WTC11 (cell line): Measurements from ENCODE around the gene ENC1. TPM values are rescaled to one million over a fixed set of nuclear protein-coding genes. Genes with fewer than 3 reads are reported as not detected.

Experiments used
- ATAC-seq: fragments of 200-7000 bp; cut with Tn5 transposase; 2 replicates; pipeline ENCODE4 v1.10.0; 2021; ENCODE audit warnings: mild to moderate bottlenecking, moderate library complexity
- CTCF ChIA-PET: fragments of 300-600 bp; sonication (Branson Sonifier 250); formaldehyde crosslinking; loops from one replicate; lab custom pipeline; 2021; ENCODE audit warnings: antibody characterized with exemption; lab: Charles Lee
- POLR2A ChIA-PET: fragments of 350-600 bp; sonication (Branson Sonifier 250); formaldehyde crosslinking; loops from one replicate; lab custom pipeline; 2021; ENCODE audit warnings: antibody characterized with exemption; lab: Charles Lee
- DNase-seq: peaks from one replicate; pipeline ENCODE4 v3.0.0; 2021; ENCODE audit warnings: low spot score
- H3K27ac Mint-ChIP-seq: 2 replicates; pipeline ENCODE4 v1.8.0; 2021; ENCODE audit warnings: mixed read lengths
- H3K27me3 Mint-ChIP-seq: 2 replicates; pipeline ENCODE4 v1.8.0; 2021; ENCODE audit warnings: low read depth, mild to moderate bottlenecking, moderate library complexity, mixed read lengths
- H3K36me3 Mint-ChIP-seq: 2 replicates; pipeline ENCODE4 v1.8.0; 2021; ENCODE audit warnings: mixed read lengths
- H3K4me1 Mint-ChIP-seq: 2 replicates; pipeline ENCODE4 v1.8.0; 2022; ENCODE audit warnings: mixed read lengths
- H3K4me3 Mint-ChIP-seq: 2 replicates; pipeline ENCODE4 v1.8.0; 2021; ENCODE audit warnings: mild to moderate bottlenecking, moderate library complexity, mixed read lengths
- H3K9me3 Mint-ChIP-seq: 2 replicates; pipeline ENCODE4 v1.8.0; 2021; ENCODE audit warnings: mixed read lengths
- CREB1 ChIP-seq: sonication (generic); formaldehyde crosslinking; IDR thresholded peaks from 2 replicates; pipeline ENCODE4 v1.8.0; 2023; ENCODE audit warnings: mild to moderate bottlenecking, missing genetic modification reagents
- ELF4 ChIP-seq: sonication (generic); formaldehyde crosslinking; IDR thresholded peaks from 2 replicates; pipeline ENCODE4 v1.8.1; 2022; ENCODE audit warnings: low read depth, mild to moderate bottlenecking, moderate library complexity, missing genetic modification reagents
- FOXK1 ChIP-seq: sonication (generic); formaldehyde crosslinking; IDR thresholded peaks from 2 replicates; pipeline ENCODE4 v1.8.0; 2022; ENCODE audit warnings: mild to moderate bottlenecking, moderate library complexity, missing genetic modification reagents
- JUN ChIP-seq: sonication (generic); formaldehyde crosslinking; IDR thresholded peaks from 2 replicates; pipeline ENCODE4 v1.8.0; 2023; ENCODE audit warnings: mild to moderate bottlenecking, missing genetic modification reagents
- MYBL2 ChIP-seq: sonication (generic); formaldehyde crosslinking; IDR thresholded peaks from 2 replicates; pipeline ENCODE4 v1.8.1; 2023; ENCODE audit warnings: mild to moderate bottlenecking, moderate library complexity, missing genetic modification reagents
- NR1H2 ChIP-seq: sonication (generic); formaldehyde crosslinking; IDR thresholded peaks from 2 replicates; pipeline ENCODE4 v1.9.0; 2021; ENCODE audit warnings: mild to moderate bottlenecking, moderate library complexity, missing genetic modification reagents
- RORB ChIP-seq: fragments of 250-450 bp; sonication (Bioruptor Pico); IDR thresholded peaks from 2 replicates; pipeline ENCODE4 v1.9.0; 2021; ENCODE audit warnings: mild to moderate bottlenecking
- SOX15 ChIP-seq: fragments of 250-450 bp; sonication (Bioruptor Pico); IDR thresholded peaks from 2 replicates; pipeline ENCODE4 v1.9.0; 2021; ENCODE audit warnings: mild to moderate bottlenecking
- SP1 ChIP-seq: sonication (generic); formaldehyde crosslinking; conservative IDR thresholded peaks from 2 replicates; pipeline ENCODE4 v1.8.1; 2022; ENCODE audit warnings: missing genetic modification reagents
- ZNF232 ChIP-seq: sonication (generic); formaldehyde crosslinking; IDR thresholded peaks from 2 replicates; pipeline ENCODE4 v1.8.0; 2022; ENCODE audit warnings: mild to moderate bottlenecking, missing genetic modification reagents
- ZNF423 ChIP-seq: fragments of 250-450 bp; sonication (Bioruptor Pico); IDR thresholded peaks from 2 replicates; pipeline ENCODE4 v2.1.2; 2022; ENCODE audit warnings: mild to moderate bottlenecking, moderate library complexity
- total RNA-seq: library from RNA; stranded (reverse); gene quantifications from 3 replicates; pipeline ENCODE4 v1.2.3, GENCODE V29; 2021
- TF ChIP-seq, protein P1 (sequence below): sonication (generic); formaldehyde crosslinking; IDR thresholded peaks from 2 replicates; pipeline ENCODE4 v1.8.1; 2023; ENCODE audit warnings: mild to moderate bottlenecking, missing genetic modification reagents
- TF ChIP-seq, protein P2 (sequence below): sonication (generic); formaldehyde crosslinking; IDR thresholded peaks from 2 replicates; pipeline ENCODE4 v1.8.1; 2022; ENCODE audit warnings: missing genetic modification reagents, borderline replicate concordance
- TF ChIP-seq, protein P3 (sequence below): sonication (generic); formaldehyde crosslinking; IDR thresholded peaks from 2 replicates; pipeline ENCODE4 v1.8.1; 2022; ENCODE audit warnings: low read depth, mild to moderate bottlenecking, moderate library complexity, missing genetic modification reagents, borderline replicate concordance
- TF ChIP-seq, protein P4 (sequence below): sonication (generic); formaldehyde crosslinking; conservative IDR thresholded peaks from 2 replicates; pipeline ENCODE4 v1.8.1; 2022; ENCODE audit warnings: mild to moderate bottlenecking, missing genetic modification reagents
- TF ChIP-seq, protein P5 (sequence below): sonication (generic); formaldehyde crosslinking; IDR thresholded peaks from 2 replicates; pipeline ENCODE4 v1.8.0; 2022; ENCODE audit warnings: mild to moderate bottlenecking, missing genetic modification reagents
- TF ChIP-seq, protein P6 (sequence below): sonication (generic); formaldehyde crosslinking; IDR thresholded peaks from 2 replicates; pipeline ENCODE4 v1.8.1; 2022; ENCODE audit warnings: mild to moderate bottlenecking, moderate library complexity, missing genetic modification reagents
- TF ChIP-seq, protein P7 (sequence below): sonication (generic); formaldehyde crosslinking; IDR thresholded peaks from 2 replicates; pipeline ENCODE4 v1.8.1; 2023; ENCODE audit warnings: mild to moderate bottlenecking, moderate library complexity, missing genetic modification reagents

Gene ENC1
- total RNA-seq, 1 experiment from 2014 or later: 18.3 TPM

DNA sequence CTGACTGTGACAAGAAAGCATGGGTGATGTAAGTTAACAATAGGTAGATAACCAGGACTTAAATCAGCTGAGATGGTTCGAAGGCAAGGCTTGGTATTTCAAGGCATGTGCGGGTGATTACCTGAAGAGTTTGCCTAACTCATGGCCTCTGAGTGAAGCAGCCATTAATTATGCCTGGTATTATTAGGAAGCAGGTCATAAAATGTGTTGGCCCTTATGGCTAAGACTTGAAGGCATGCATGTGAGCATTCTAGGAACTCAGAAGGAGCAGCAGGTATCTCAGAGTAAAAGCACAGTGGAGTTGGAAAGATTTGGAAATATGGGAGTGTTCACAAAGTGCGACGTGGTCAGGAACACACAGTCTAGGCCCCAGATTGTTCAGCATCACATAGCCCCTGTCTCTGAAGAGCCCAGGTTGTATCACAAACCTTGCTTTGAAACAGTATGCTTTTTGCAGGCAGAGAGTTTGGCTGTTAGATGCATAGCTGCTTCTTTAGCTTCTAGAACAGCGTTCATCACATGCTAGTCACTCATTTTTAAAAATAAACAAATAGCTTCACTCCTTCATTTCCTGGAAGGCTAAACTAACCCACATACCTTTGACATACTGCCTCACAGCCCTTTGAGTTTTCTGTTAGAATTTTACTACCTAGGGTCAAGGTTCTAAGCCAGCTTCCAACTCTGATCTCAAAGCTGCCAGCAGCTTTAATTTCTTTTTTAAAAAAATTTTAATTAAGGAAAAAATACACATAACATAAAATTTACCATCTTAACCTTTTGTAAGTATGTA, 46.6 kb upstream of the ENC1 start (continued):
- TF ChIP-seq, protein P1, sequence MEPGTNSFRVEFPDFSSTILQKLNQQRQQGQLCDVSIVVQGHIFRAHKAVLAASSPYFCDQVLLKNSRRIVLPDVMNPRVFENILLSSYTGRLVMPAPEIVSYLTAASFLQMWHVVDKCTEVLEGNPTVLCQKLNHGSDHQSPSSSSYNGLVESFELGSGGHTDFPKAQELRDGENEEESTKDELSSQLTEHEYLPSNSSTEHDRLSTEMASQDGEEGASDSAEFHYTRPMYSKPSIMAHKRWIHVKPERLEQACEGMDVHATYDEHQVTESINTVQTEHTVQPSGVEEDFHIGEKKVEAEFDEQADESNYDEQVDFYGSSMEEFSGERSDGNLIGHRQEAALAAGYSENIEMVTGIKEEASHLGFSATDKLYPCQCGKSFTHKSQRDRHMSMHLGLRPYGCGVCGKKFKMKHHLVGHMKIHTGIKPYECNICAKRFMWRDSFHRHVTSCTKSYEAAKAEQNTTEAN (CRISPR knock-in tag): no peak
- TF ChIP-seq FOXK1 (CRISPR knock-in tag): no peak
- no peak for TF ChIP-seq RORB
- no peak for TF ChIP-seq ZNF423 (CRISPR knock-in tag)
- TF ChIP-seq, protein P2, sequence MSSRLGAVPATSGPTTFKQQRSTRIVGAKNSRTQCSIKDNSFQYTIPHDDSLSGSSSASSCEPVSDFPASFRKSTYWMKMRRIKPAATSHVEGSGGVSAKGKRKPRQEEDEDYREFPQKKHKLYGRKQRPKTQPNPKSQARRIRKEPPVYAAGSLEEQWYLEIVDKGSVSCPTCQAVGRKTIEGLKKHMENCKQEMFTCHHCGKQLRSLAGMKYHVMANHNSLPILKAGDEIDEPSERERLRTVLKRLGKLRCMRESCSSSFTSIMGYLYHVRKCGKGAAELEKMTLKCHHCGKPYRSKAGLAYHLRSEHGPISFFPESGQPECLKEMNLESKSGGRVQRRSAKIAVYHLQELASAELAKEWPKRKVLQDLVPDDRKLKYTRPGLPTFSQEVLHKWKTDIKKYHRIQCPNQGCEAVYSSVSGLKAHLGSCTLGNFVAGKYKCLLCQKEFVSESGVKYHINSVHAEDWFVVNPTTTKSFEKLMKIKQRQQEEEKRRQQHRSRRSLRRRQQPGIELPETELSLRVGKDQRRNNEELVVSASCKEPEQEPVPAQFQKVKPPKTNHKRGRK (CRISPR knock-in tag): no peak

DNA sequence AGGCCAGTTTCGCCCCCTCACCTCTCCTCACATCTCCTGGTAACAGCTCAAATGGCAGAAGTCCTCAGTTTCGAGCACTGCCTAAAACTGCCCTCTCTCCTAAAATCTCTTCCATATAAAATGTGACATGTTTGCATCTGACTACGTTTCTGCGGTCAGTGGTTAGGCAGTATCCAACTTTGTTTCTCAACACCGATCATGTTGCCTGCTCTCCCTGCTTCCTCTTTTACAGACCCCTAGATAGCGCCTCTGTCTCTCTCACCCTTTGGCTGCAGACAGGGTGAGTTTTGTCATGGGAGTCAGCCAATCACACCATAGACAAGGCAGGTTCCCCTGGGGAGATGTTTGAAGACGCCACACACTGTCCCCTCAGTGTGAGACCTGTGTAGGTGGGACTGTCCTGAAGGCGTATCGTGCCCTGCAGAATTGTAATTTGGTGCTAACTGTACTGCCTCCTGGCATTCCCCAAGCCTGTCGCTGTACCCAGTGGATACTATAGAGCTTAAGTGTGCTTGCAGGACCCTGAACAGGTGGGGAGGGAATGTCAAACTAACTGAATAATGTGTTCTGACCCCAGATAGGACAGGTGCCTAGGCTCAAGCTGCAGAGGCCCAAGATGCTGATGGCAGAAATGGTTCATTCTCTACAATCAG, 45.6 kb upstream of the ENC1 start:
- ChIA-PET CTCF (interaction anchor here (1.1 to 1.8 kb wide), 5 partner anchors 30 to 364 kb away, joined by 3 to 8 read pairs (median 4); no protein-coding TSS in a partner anchor), POLR2A (no interaction called here)
- Mint-ChIP-seq H3K27me3 (peaks cover 2% of the 10 kb centered on the region; the same call in 1 of the 2 replicates), H3K27ac (no peak overlapping the region), H3K9me3 (0 out of 2 replicates have a peak, but pooled peaks cover 3% of the 10 kb centered on the region), H3K4me3 (peak overlapping the region; percentile 73), H3K36me3 (peaks cover 14% of the 10 kb centered on the region), H3K4me1 (peaks cover 12% of the 10 kb centered on the region)
- no peak for TF ChIP-seq NR1H2
- 0 out of 2 replicates have a peak, but pooled peaks have one; percentile 63 for TF ChIP-seq CREB1 (CRISPR knock-in tag)
- ATAC-seq (no peak; the same call in 1 of the 2 replicates), DNase-seq (no peak)

DNA sequence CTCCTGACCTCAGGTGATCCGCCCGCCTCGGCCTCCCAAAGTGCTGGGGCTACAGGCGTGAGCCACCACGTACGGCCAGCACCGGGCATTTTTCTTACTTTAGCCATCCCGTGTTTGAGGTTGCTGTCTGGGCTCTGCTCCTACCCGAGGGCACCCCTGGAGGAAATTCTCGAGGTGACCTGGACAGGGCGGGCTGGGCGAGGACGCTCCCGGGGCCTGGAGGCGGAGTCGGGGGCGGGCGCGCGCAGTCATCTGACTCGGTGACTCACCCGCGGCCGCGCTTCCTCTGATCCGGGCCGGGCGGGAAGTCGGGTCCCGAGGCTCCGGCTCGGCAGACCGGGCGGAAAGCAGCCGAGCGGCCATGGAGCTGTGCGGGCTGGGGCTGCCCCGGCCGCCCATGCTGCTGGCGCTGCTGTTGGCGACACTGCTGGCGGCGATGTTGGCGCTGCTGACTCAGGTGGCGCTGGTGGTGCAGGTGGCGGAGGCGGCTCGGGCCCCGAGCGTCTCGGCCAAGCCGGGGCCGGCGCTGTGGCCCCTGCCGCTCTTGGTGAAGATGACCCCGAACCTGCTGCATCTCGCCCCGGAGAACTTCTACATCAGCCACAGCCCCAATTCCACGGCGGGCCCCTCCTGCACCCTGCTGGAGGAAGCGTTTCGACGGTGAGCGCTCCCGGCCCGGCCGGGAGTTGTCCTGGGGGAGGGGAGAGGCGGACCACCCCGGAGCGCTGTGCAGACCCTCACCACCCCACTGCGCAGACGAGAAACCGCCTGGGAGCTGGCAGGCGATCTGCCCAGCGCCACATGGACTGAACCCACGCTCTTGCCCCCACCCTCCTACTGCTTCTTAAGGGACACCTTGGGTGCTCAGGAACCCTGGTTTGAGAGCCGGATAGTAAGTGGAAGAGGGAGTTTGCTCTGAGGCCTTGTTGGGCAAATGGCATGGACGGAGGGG, 44.6 kb upstream of the ENC1 start, which contains the start of gene HEXB:
TSS of gene HEXB (plus strand) at position 334 of the 952 bp plus-strand sequence. CDS start at position 362, 28 bp downstream.
- Mint-ChIP-seq H3K27ac (no peak within 1 kb of the TSS), H3K4me1 (peaks cover 16% of the 10 kb centered on the region), H3K36me3 (peaks cover 9% of the 10 kb centered on the region), H3K4me3 (peak within 1 kb of the TSS; percentile 73), H3K27me3 (peaks cover 2% of the 10 kb centered on the region; the same call in 1 of the 2 replicates), H3K9me3 (0 out of 2 replicates have a peak, but pooled peaks cover 3% of the 10 kb centered on the region)
- DNase-seq (peak; percentile 89), ATAC-seq (peak; percentile 93)
- CTCF ChIA-PET: interaction anchor here (0.7 to 1.8 kb wide), 8 partner anchors 12 to 553 kb away, joined by 3 to 8 read pairs (median 4); partner anchors contain the start of gene ANKRD31
- POLR2A ChIA-PET: no interaction called here
- TF ChIP-seq ZNF423 (CRISPR knock-in tag) (no peak), MYBL2 (CRISPR knock-in tag) (no peak), ELF4 (CRISPR knock-in tag) (no peak), ZNF232 (CRISPR knock-in tag) (0 out of 2 replicates have a peak, but pooled peaks have one; percentile 59), SOX15 (no peak), SP1 (CRISPR knock-in tag) (peak; percentile 80), JUN (CRISPR knock-in tag) (no peak)
- TF ChIP-seq, protein P3, sequence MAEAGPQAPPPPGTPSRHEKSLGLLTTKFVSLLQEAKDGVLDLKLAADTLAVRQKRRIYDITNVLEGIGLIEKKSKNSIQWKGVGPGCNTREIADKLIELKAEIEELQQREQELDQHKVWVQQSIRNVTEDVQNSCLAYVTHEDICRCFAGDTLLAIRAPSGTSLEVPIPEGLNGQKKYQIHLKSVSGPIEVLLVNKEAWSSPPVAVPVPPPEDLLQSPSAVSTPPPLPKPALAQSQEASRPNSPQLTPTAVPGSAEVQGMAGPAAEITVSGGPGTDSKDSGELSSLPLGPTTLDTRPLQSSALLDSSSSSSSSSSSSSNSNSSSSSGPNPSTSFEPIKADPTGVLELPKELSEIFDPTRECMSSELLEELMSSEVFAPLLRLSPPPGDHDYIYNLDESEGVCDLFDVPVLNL (CRISPR knock-in tag): peak; percentile 64; the same call in 1 of the 2 replicates
- TF ChIP-seq, protein P2 (CRISPR knock-in tag): no peak
- TF ChIP-seq, protein P4, sequence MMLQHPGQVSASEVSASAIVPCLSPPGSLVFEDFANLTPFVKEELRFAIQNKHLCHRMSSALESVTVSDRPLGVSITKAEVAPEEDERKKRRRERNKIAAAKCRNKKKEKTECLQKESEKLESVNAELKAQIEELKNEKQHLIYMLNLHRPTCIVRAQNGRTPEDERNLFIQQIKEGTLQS (CRISPR knock-in tag): no peak
- TF ChIP-seq, protein P5, sequence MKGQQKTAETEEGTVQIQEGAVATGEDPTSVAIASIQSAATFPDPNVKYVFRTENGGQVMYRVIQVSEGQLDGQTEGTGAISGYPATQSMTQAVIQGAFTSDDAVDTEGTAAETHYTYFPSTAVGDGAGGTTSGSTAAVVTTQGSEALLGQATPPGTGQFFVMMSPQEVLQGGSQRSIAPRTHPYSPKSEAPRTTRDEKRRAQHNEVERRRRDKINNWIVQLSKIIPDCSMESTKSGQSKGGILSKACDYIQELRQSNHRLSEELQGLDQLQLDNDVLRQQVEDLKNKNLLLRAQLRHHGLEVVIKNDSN (CRISPR knock-in tag): peak; percentile 82; the same call in 1 of the 2 replicates
- TF ChIP-seq, protein P6, sequence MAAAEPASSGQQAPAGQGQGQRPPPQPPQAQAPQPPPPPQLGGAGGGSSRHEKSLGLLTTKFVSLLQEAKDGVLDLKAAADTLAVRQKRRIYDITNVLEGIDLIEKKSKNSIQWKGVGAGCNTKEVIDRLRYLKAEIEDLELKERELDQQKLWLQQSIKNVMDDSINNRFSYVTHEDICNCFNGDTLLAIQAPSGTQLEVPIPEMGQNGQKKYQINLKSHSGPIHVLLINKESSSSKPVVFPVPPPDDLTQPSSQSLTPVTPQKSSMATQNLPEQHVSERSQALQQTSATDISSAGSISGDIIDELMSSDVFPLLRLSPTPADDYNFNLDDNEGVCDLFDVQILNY: peak; percentile 88
- TF ChIP-seq, protein P7, sequence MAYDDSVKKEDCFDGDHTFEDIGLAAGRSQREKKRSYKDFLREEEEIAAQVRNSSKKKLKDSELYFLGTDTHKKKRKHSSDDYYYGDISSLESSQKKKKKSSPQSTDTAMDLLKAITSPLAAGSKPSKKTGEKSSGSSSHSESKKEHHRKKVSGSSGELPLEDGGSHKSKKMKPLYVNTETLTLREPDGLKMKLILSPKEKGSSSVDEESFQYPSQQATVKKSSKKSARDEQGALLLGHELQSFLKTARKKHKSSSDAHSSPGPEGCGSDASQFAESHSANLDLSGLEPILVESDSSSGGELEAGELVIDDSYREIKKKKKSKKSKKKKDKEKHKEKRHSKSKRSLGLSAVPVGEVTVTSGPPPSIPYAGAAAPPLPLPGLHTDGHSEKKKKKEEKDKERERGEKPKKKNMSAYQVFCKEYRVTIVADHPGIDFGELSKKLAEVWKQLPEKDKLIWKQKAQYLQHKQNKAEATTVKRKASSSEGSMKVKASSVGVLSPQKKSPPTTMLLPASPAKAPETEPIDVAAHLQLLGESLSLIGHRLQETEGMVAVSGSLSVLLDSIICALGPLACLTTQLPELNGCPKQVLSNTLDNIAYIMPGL (CRISPR knock-in tag): peak; percentile 98
